ENCODE data around the gene EIF2D. TPM values are rescaled to one million over a fixed set of nuclear protein-coding genes. Genes with fewer than 3 reads are reported as not detected.
"Not testable (repeated sequence)": the region's sequence is repeated elsewhere in the genome, so short reads cannot be mapped to it uniquely, and the experiment has no call there.

Gene EIF2D
- total RNA-seq, 1 donor from 2014 or later = 36.1 TPM

DNA sequence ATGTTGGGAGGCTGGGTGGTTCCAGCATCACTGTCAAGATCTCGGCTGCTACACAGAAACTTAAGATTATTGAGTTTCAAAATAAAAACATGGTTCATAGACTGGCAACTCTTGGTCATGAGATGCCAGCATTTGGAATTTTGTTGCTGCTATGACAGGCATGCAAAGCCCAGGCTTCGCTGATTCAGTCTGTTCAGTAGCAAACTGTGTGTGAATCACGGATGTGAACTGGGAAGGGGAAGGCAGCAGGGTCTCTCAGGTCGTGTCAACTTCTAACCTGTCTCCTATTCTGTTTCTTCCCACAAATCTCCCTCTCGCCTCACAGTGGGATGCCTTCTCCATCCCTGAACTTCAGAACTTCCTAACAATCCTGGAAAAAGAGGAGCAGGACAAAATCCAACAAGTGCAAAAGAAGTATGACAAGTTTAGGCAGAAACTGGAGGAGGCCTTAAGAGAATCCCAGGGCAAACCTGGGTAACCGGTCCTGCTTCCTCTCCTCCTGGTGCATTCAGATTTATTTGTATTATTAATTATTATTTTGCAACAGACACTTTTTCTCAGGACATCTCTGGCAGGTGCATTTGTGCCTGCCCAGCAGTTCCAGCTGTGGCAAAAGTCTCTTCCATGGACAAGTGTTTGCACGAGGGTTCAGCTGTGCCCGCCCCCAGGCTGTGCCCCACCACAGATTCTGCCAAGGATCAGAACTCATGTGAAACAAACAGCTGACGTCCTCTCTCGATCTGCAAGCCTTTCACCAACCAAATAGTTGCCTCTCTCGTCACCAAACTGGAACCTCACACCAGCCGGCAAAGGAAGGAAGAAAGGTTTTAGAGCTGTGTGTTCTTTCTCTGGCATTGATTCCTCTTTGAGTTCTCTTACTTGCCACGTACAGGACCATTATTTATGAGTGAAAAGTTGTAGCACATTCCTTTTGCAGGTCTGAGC, 25.5 kb downstream of the EIF2D start:
- DNase-seq = peak; percentile 65

DNA sequence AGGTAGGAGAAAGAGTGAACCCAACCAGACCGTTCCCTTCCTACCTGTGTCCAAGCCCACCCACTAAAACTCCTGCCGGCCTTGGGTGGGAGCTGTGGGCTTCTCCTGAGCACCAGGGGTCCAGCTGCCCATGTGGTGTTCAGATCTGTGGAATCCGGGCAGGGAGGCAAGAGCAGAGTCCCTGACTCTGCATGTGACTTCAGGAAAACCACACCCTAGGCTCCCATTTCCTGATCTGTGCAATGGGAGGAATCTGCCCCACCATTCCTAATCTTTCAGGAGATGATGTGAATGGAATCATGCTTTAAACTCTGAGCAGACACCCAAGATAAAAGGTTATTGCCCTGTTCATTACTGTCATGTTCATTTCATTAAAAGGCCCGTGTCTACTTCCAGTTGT, 27.6 kb downstream of the EIF2D start:
- DNase-seq = no peak

DNA sequence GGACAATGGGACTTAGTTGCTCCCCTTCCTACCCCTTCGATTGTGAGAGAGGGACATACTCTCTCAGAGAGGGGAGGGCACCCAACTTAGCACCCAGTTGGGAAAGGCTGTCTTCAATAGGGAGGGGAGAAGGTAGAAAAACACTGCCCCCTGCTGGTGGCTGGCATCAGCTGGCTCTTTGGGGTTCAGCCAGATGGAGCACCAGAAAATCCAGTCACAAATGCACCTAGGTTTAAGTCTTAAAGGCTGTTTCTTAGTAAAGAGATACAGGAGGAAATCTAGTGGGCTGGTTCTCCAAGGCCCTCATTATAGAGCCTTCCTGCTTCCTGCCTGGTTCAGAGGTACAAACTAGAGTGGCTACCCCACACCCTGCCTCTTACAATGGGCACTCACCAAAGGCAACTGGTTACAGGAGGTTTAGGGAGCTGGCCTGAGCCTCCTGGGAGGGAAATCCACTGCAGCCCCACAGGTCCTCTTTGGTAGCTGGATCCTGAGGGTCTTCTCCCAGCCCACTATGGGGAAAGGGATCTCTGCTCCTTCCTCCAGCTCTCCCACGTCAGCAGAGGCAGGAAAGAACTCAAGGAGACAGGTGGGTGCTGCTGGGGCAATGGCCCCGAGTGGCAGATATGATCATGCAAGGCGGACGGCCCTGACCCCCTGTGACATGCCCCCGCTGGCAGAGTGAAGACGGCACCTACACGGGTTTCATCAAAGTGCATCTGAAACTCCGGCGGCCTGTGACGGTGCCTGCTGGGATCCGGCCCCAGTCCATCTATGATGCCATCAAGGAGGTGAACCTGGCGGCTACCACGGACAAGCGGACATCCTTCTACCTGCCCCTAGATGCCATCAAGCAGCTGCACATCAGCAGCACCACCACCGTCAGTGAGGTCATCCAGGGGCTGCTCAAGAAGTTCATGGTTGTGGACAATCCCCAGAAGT, 28.3 kb downstream of the EIF2D start:
- peak; percentile 88 for DNase-seq

GRCh38 chr1:206582971-206583706, 29.1 kb downstream of the EIF2D start:
- DNase-seq = no peak

DNA sequence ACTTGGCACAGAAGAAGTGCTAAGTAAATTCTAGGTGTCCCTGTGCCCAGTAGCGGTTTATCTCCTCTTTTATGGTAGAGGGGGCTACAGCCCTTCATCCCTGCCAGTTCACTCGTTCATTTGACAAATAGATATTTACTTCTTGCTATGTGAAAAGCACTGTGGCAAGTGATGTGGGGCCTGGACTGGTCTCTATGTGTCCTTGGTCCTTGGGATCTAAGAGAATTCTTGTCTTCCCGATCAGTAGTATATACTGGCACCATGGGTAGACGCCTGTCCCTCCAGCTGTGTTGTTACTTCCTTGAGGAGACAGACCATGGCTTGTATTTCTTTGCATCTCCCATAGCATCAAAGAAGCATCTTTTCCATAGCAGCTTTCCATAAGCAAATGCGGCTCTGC, 29.7 kb downstream of the EIF2D start:
- no peak for DNase-seq

DNA sequence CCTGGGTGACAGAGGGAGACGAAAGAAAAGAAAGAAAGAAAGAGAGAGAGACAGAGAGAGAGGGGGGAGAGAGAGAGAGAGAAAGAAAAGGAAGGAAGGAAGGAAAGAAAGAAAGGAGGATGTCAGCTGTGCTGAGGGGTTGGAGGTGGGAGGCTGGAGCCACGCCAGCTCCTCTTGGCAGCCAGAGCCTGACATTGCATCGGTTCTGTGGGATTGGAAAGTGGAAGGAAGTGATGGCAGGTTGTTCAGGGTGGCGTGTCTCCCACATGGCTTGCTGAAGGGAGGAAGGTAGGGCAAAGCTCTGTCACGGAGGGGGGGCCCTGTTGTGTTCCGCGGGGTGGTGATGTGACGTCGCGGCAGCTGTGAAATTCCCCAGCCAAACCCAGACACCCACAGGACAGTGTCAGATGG, 30.7 kb downstream of the EIF2D start:
- peak; percentile 33 for DNase-seq

DNA sequence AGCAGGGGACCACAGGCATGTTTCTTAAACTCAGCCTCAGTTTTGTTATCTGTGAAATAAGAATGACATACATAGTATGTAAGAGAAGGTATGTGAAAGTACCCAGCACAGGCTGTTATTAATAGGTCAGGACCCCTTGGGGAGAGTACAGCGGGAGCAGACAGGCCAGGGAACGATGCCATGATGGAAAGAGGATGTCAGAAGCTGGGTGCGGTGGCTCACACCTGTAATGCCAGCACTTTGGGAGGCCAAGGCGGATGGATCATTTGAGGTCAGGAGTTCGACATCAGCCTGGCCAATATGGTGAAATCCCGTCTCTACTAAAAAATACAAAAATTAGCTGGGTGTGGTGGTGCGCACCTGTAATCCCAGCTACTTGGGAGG, 31.2 kb downstream of the EIF2D start:
- not testable (repeated sequence) for DNase-seq

DNA sequence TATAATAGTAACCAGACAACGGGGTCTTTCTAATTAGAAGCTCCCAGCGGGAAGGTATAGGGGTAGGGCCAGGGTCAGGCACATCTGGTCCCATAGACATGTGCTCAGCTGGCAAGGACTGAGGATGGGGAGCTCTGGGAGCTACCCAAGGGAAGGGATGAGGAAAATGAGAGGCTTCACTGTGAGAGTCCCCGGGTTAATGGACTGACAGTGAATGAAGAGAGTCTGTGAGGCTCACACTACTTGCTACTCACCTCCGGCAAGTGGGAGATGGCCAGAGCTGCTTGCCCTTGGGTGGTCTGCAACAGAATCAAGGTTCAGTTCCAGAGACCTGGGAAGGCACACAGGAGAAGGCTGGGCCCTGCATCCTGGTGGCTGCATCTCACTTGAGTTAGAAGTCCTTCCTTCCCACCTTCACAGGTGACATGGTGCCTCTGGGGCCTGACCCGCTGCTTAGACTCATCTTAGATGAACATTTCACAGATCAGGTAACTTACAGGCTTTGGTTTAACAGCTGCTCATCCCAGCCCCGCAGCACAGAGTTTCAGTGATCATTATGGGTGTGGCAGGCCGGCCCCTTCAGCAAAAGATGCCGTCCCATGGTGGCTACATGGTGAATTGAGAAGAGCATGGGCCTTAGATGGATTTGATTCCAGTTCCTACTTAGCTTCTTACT, 31.7 kb downstream of the EIF2D start:
- no peak for DNase-seq

- DNase-seq = no peak
These were observed 32.4 kb downstream of the EIF2D start for GRCh38 chr1:206579747-206580437.

DNA sequence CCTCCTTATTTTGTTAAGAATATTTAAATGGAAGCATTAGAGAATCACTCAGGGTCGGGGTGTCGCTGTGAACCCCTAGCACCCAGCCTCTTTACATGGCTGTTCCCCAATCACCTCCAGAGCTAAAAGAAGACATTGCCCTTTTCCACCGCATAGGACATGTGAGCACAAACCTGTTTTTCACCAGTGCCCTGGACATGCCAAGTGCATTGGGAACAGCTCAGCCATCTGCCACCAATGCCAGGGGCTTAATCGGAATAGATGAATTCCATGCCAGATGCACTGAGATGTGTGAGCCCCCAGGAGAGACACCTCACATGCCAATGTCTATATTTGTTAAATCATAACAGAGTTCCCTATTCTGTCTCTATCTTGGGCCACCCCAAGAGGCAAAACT, 33.3 kb downstream of the EIF2D start:
- DNase-seq = no peak

GRCh38 chr1:206578068-206578977, 33.9 kb downstream of the EIF2D start:
- DNase-seq = no peak

DNA sequence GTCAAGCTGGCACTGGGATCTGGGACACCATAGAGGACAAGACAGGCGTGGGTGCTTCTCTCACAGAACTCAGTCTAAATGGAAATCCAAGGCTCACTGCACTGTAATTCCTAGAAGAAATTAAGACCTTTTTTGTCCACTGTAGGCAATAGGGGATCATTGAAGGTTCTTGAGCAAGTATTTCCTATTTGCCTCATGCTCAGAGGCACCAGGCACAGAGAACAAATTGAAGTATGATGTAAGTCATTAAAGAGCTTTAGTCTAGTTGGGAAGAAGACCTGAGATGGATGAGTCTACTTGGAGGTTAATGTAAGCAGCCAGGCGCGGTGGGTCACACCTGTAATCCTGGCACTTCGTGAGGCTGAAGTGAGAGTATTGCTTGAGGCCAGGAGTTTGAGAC, 34.6 kb downstream of the EIF2D start:
- no peak for DNase-seq

- peak; percentile 84 for DNase-seq
These were observed 36.1 kb downstream of the EIF2D start for GRCh38 chr1:206575894-206576737.

DNA sequence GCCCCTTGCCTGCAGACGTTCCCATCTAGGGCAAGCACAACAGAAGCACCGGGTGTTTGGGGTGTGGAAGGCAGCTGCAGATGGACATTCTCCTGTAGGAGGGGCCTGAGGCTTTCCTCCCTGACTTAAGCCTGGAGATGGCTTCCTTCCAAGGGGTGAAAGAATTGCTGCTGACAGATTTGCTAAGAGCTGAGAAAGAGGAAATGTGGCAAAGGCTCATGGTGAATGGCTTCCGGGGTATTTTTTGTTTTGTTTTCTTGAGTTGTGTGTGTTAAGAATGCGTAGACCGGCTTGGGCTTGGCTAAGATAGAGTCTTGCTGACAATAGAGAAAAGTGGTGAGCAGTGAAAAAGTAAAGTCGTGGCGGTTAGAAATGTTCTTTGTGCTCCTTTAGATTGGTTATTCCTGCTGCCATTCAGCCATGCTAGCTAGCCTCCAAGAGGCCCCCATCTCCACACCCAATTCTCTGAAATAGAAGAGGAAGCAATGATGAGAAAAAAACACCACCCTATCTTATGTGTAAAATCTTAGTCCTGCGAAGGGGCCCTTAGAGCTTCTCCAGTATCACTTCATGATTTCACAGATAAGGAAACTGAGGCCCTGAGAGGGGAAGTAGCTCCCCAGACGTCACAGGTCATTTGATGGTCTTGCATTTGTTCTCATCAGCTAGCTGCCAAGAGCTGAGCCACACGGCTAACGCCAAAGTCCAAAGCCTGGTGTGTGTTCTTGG, 36.9 kb downstream of the EIF2D start:
- DNase-seq = peak; percentile 95

- no peak for DNase-seq
These were observed 38.5 kb downstream of the EIF2D start for GRCh38 chr1:206573762-206574161.

DNA sequence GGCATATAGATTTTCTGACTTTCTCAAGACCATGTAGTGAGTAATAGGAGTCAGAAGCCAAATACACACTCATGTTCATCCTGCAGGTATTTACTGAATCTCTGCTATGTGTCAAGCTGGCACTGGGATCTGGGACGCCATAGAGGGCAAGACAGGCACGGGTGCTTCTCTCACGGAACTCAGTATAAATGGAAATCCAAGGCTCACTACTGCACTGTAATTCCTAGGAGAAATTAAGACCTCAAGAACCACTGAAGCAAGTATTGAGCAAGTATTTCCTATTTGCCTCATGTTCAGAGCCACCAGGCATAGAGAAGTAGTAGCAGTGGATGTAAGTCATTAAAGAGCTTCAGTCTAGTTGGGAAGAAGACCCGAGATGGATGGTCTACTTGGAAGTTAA, 38.9 kb downstream of the EIF2D start:
- no peak for DNase-seq

DNA sequence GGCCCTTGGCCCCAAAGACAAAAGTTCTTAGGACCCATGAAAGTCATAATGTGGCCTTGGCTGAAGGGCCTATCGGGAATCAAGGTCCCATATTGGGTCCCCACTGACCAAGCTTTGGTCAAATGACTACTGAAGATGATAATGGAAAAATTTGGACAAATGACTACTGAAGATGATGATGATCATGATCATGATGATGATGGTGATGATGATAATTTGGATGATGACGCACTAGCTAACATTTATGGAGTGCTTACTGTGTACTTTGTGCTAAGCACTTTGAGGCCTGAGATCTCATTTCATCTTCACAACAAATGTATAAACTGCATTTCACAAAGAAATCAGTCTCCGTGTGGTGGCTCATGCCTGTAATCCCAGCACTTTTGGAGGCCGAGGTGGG, 39.4 kb downstream of the EIF2D start:
- no peak for DNase-seq

GRCh38 chr1:206570529-206570928, 41.7 kb downstream of the EIF2D start:
- DNase-seq = no peak
